Measurements from ENCODE around the gene KIF13A.
"Not testable (repeated sequence)": the region's sequence is repeated elsewhere in the genome, so short reads cannot be mapped to it uniquely, and the experiment has no call there.

The KIF13A gene
- 1.2 to 3.4 (median 1.3) reads per million in 4 experiments for total RNA-seq

GRCh38 chr6:17987447-17987696 lies at the start of gene KIF13A:
Gene KIF13A (minus strand): TSS chr6:17987635. CDS start chr6:17987463, 172 bp downstream.
- no peak for DNase-seq

GRCh38 chr6:18036781-18037180 lies 49.3 kb upstream of the KIF13A start:
- no peak for DNase-seq

- DNase-seq: no peak
Measured at GRCh38 chr6:18035330-18035854, 48.0 kb upstream of the KIF13A start.

GRCh38 chr6:18034798-18035202 lies 47.4 kb upstream of the KIF13A start:
- no peak for DNase-seq

GRCh38 chr6:18031680-18032256 lies 44.3 kb upstream of the KIF13A start:
- DNase-seq: no peak

GRCh38 chr6:18031189-18031588 lies 43.8 kb upstream of the KIF13A start:
- DNase-seq: no peak

GRCh38 chr6:18028332-18028731 lies 40.9 kb upstream of the KIF13A start:
- DNase-seq: no peak

GRCh38 chr6:18025596-18025995 lies 38.2 kb upstream of the KIF13A start:
- DNase-seq: no peak

- no peak for DNase-seq
Measured at GRCh38 chr6:18024876-18025275, 37.4 kb upstream of the KIF13A start.

- DNase-seq: no peak
Measured at GRCh38 chr6:18023891-18024290, 36.5 kb upstream of the KIF13A start.

GRCh38 chr6:18022398-18023231 lies 35.2 kb upstream of the KIF13A start:
- no peak for DNase-seq

- DNase-seq: no peak
Measured at GRCh38 chr6:18021166-18021850, 33.9 kb upstream of the KIF13A start.

GRCh38 chr6:18020545-18020944 lies 33.1 kb upstream of the KIF13A start:
- DNase-seq: not testable (repeated sequence)

GRCh38 chr6:18019539-18020534 lies 32.4 kb upstream of the KIF13A start:
- no peak for DNase-seq

- not testable (repeated sequence) for DNase-seq
Measured at GRCh38 chr6:18019133-18019532, 31.7 kb upstream of the KIF13A start.

- DNase-seq: no peak
Measured at GRCh38 chr6:18016698-18017097, 29.3 kb upstream of the KIF13A start.

- DNase-seq: no peak
Measured at GRCh38 chr6:18016133-18016532, 28.7 kb upstream of the KIF13A start.

GRCh38 chr6:18011287-18011686 lies 23.9 kb upstream of the KIF13A start:
- DNase-seq: no peak

- DNase-seq: not testable (repeated sequence)
Measured at GRCh38 chr6:18010540-18010939, 23.1 kb upstream of the KIF13A start.

GRCh38 chr6:18004256-18004985 lies 17.0 kb upstream of the KIF13A start:
- DNase-seq: no peak

GRCh38 chr6:17999425-17999824 lies 12.0 kb upstream of the KIF13A start:
- no peak for DNase-seq

- DNase-seq: no peak
Measured at GRCh38 chr6:17998442-17998841, 11.0 kb upstream of the KIF13A start.
